OCI-LY1 (cell line): ENCODE data around the gene NEK2.

Experiments
- CTCF ChIP-seq: fragments of 200-600 bp; sonication (generic), shearing (Covaris generic); IDR thresholded peaks from 2 replicates; pipeline ENCODE4 v1.5.1; 2017; ENCODE audit warnings: mild to moderate bottlenecking, antibody characterized with exemption, low read length, moderate library complexity, mixed read lengths
- EZH2 ChIP-seq: fragments of 200-600 bp; sonication (generic), shearing (Covaris generic); IDR thresholded peaks from 2 replicates; pipeline ENCODE4 v1.8.0; 2017; ENCODE audit warnings: borderline replicate concordance, mixed run types, mild to moderate bottlenecking, antibody characterized with exemption, low read length, moderate library complexity, mixed read lengths

GRCh38 chr1:211650904-211651303 lies 24.5 kb downstream of the NEK2 start:
- TF ChIP-seq CTCF, result no peak
- TF ChIP-seq EZH2, result no peak
